Esophagus (tissue), 2 donors: ENCODE results near the gene EPC2. TPM values are rescaled to one million over a fixed set of nuclear protein-coding genes. Genes with fewer than 3 reads are reported as not detected.

ENCODE experiments used
- H3K27ac ChIP-seq, 2 donors: one replicate each; pipeline ENCODE4 v1.5.1; 2013; ENCODE audit warnings: low read depth in 2 of 2, mild to moderate bottlenecking in 2 of 2, inconsistent platforms in 1 of 2, low read length in 1 of 2, moderate library complexity in 1 of 2
- H3K27me3 ChIP-seq, 2 donors: one replicate each; pipeline ENCODE4 v1.6.1; 2013; ENCODE audit warnings: low read length in 2 of 2, control low read depth in 1 of 2, mild to moderate bottlenecking in 1 of 2; ENCODE audit not compliant: insufficient read depth in 2 of 2, control insufficient read depth in 1 of 2
- H3K36me3 ChIP-seq, 2 donors: one replicate each; pipeline ENCODE4 v1.6.1; 2013; ENCODE audit warnings: low read length in 1 of 2; ENCODE audit not compliant: control insufficient read depth in 2 of 2, insufficient read depth in 2 of 2
- H3K4me1 ChIP-seq, 2 donors: one replicate each; pipeline ENCODE4 v1.6.1; 2013; ENCODE audit warnings: low read length in 1 of 2; ENCODE audit not compliant: control insufficient read depth in 2 of 2, insufficient read depth in 2 of 2
- H3K4me3 ChIP-seq, 2 donors: one replicate each; pipeline ENCODE4 v1.5.1; 2013; ENCODE audit warnings: low read length in 2 of 2, mild to moderate bottlenecking in 2 of 2, low read depth in 1 of 2, moderate library complexity in 1 of 2
- H3K9me3 ChIP-seq, 2 donors: one replicate each; pipeline ENCODE4 v1.6.1; 2013; ENCODE audit warnings: mild to moderate bottlenecking in 2 of 2, low read depth in 1 of 2, low read length in 1 of 2, moderate library complexity in 1 of 2; ENCODE audit not compliant: control insufficient read depth in 2 of 2, insufficient read depth in 1 of 2
- WGBS, 2 donors: extraction: QIAGEN DNeasy Blood & Tissue Kit; methylation state at CpG; one replicate each; pipeline ENCODE4 v1.1.7; 2013; 5-methylcytosine and 5-hydroxymethylcytosine counted together
- polyA plus RNA-seq, 2 donors: library from polyadenylated mRNA; stranded (reverse); fragments of 200-250 nt; gene quantifications; one replicate each; pipeline ENCODE4 v1.2.3, GENCODE V29; 2013
- donor health status: healthy with polysubstance abuse.
- donor health status: Bipolar disorder and iron deficiency.

Gene EPC2
- polyA plus RNA-seq, 2 donors = 3.4 to 6.1 TPM

- Histone ChIP-seq H3K36me3 (peaks cover 0 to 2% of the 10 kb centered on the region in 2 donors), H3K27me3 (no peaks in the 10 kb centered on the region), H3K9me3 (no peaks in the 10 kb centered on the region), H3K4me3 (no peak overlapping the region), H3K4me1 (no peaks in the 10 kb centered on the region), H3K27ac (no peak overlapping the region)
- 74 to 82% methylated on average over 2 of the region's 2 CpGs for whole genome bisulfite sequencing, 2 donors
Observed at GRCh38 chr2:148739454-148740105, 95.0 kb downstream of the EPC2 start.

DNA sequence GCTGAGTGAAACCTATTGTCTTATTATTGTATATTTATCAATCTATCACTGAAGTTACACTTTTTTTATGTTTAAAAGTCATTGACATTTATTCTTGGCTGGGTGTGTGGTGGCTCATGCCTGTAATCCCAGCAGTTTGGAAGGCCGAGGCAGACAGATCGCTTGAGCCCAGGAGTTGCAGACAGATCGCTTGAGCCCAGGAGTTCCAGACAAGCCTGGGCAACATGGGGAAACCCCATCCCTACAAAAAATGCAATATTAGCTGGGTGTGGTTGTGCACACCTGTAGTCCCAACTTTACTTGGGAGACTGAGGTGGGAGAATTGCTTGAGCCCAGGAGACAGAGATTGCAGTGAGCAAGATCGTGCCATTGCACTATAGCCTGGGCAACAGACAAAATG lies 97.8 kb downstream of the EPC2 start:
- WGBS, 2 donors = 61 to 76% methylated on average over 4 of the region's 4 CpGs
- no peaks in the 10 kb centered on the region for H3K9me3 ChIP-seq

DNA sequence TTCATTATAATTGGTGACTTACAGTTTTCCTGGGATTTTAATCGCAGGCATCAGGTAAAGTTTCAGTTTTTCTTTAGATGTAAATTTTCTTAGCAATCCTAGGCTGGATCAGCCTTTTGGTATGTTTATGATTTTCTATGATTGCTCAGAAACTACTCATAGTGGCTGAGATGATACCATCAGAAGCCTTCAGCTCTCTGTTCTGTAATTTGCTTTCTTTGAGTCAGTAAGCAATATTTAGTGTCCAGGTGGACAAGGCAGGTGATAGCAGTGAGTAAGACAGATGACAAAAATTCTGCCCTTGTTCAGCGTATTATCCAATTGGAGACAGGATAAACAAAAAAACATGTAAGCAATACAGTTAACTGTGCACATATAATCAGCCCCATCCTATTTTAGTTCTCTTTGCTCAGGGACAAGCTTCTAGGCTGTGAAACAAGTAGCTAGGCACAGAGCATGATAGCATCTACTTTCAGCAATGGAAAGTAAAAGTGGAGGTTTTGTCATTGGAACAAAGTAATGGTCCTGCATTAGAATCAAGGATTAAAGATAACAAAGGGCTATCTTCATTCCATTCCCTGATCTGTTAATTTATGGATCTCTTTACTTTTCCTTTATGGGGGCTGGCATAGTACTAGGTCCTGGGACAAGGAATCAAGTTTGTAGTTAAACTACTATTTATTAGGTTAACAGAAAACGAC lies 100.8 kb downstream of the EPC2 start:
- Histone ChIP-seq H3K9me3 (no peaks in the 10 kb centered on the region), H3K4me3 (no peak overlapping the region), H3K27ac (no peak overlapping the region), H3K27me3 (no peaks in the 10 kb centered on the region), H3K4me1 (no peaks in the 10 kb centered on the region), H3K36me3 (no peaks in the 10 kb centered on the region)
- WGBS, 2 donors = 96 to 97% methylated on average over 3 of the region's 3 CpGs

More for the DNA sequence above, 97.8 kb downstream of the EPC2 start:
- H3K27me3 ChIP-seq = no peaks in the 10 kb centered on the region
- H3K4me1 ChIP-seq = no peaks in the 10 kb centered on the region
- no peak overlapping the region for H3K27ac ChIP-seq
- peaks cover 0 to 2% of the 10 kb centered on the region in 2 donors for H3K36me3 ChIP-seq
- H3K4me3 ChIP-seq = no peak overlapping the region

- Histone ChIP-seq H3K27me3 (no peaks in the 10 kb centered on the region), H3K27ac (no peak overlapping the region), H3K36me3 (no peaks in the 10 kb centered on the region), H3K4me1 (no peaks in the 10 kb centered on the region), H3K9me3 (no peaks in the 10 kb centered on the region), H3K4me3 (no peak overlapping the region)
- 28 to 61% methylated on average over 1 of the region's 1 CpG for WGBS, 2 donors
Observed at GRCh38 chr2:148746973-148747372, 102.4 kb downstream of the EPC2 start.

DNA sequence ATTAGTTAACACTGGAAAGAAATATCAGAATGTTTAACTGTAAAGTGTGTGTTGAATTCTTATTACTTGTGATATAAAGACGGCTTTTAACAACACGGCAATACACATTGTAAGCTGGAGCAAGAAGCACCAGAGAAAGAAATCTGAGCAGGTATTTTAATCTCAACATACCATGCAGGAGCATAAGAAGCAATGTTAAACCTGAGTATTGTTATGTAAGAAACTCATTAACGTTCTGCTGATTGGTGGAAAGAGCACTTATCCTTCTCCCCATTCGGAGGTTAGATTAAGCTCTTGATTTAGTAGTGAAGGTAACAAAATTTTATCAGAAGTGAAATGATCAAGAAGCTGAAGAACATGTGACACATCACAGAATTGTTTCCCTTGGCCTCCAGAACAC lies 107.4 kb downstream of the EPC2 start:
- WGBS, 2 donors = 88 to 94% methylated on average over 4 of the region's 4 CpGs
- no peaks in the 10 kb centered on the region for H3K36me3 ChIP-seq

GRCh38 chr2:148752977-148753376 lies 108.4 kb downstream of the EPC2 start:
- H3K9me3 ChIP-seq = no peaks in the 10 kb centered on the region
- H3K27ac ChIP-seq = no peak overlapping the region
- H3K27me3 ChIP-seq = no peaks in the 10 kb centered on the region
- 94 to 99% methylated on average over 3 of the region's 3 CpGs for WGBS, 2 donors
- H3K4me3 ChIP-seq = no peak overlapping the region
- no peaks in the 10 kb centered on the region for H3K4me1 ChIP-seq
- no peaks in the 10 kb centered on the region for H3K36me3 ChIP-seq

More for the DNA sequence above, 107.4 kb downstream of the EPC2 start:
- H3K4me1 ChIP-seq = no peaks in the 10 kb centered on the region
- no peak overlapping the region for H3K27ac ChIP-seq
- no peaks in the 10 kb centered on the region for H3K9me3 ChIP-seq
- H3K27me3 ChIP-seq = no peaks in the 10 kb centered on the region
- no peak overlapping the region for H3K4me3 ChIP-seq

DNA sequence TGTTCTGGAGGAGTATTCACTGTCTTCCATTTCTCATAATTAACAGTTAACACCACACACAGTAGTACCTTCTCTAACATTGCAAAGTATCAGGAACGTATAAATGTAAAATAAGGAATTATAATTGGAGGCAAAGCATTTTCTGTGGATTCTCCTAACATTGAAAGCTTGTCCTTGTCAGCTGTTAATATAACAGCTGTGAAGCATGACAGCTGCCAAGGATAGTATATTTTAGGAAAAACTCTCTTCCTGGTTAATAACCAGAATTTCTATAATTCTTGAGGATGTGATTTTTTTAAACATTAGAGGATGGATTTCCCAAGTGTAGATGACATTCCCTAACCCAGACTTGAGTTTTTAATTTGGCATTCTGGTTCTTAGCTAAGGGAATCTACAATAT lies 110.3 kb downstream of the EPC2 start:
- H3K27ac ChIP-seq = no peak overlapping the region
- no peaks in the 10 kb centered on the region for H3K36me3 ChIP-seq
- no peaks in the 10 kb centered on the region for H3K4me1 ChIP-seq
- WGBS, 2 donors = 76 to 86% methylated on average over 1 of the region's 1 CpG
- H3K9me3 ChIP-seq = no peaks in the 10 kb centered on the region
- no peaks in the 10 kb centered on the region for H3K27me3 ChIP-seq
- H3K4me3 ChIP-seq = no peak overlapping the region

DNA sequence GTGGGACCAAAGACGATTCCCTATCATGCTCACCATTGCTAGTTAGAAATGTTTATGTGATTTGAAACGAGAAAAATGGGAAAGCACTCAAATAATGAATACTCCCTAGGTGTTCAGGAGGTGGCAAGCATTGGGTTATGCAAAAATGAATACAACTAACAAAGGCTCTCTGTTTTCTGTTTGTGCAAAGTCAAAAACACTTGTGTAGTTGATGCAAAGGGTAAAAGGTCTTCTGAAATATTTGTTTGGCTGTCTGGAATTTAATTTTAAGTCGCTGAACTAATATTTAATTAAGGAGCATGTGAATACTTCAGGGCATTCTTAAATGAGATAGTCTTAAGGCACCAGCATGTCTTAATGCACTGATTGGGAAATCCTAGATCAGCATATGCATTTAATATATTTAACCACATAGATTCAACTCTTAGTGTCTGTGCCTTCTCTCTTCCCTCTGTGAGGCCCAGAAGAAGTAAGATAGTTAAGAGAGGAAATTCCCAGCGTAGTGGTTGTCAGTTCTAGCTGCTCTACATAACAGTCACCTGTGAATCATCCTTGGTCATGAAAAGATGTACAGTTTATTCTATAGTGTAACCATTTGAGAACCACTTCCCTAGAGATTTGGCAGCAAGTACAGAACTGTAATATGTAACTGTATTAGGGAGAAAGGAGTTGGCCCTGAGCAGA lies 111.9 kb downstream of the EPC2 start:
- H3K36me3 ChIP-seq = no peaks in the 10 kb centered on the region
- 78 to 82% methylated on average over 4 of the region's 4 CpGs for WGBS, 2 donors

DNA sequence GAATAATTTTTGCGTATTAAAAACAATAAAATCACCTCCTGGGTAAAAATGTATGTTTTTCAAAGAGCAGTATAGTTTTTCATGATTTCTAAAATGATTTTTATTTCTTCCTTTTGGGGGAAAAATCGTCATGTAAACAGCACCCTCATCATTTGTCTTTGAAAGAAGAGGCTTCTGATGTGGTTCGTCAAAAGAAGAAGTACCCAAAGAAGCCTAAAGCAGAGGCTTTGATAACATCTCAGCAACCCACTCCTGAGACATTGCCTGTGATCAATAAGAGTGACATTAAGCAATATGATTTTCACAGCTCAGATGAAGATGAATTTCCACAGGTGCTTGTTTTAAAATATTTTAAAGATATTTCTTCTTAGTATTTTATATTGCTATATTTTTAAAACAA lies 120.3 kb downstream of the EPC2 start:
- Histone ChIP-seq H3K4me1 (no peaks in the 10 kb centered on the region), H3K4me3 (no peak overlapping the region), H3K36me3 (peaks cover 2% of the 10 kb centered on the region in 2 donors), H3K9me3 (no peaks in the 10 kb centered on the region), H3K27ac (no peak overlapping the region), H3K27me3 (no peaks in the 10 kb centered on the region)
- WGBS, 2 donors = 81 to 82% methylated on average over 3 of the region's 3 CpGs

More for the DNA sequence above, 111.9 kb downstream of the EPC2 start:
- H3K4me3 ChIP-seq = no peak overlapping the region
- H3K9me3 ChIP-seq = no peaks in the 10 kb centered on the region
- H3K27me3 ChIP-seq = no peaks in the 10 kb centered on the region
- H3K4me1 ChIP-seq = no peaks in the 10 kb centered on the region
- no peak overlapping the region for H3K27ac ChIP-seq
